Occipital lobe (tissue), 2 donors: ENCODE results near the gene MYCN. TPM values are rescaled to one million over a fixed set of nuclear protein-coding genes. Genes with fewer than 3 reads are reported as not detected.

ENCODE experiments used
- DNase-seq: peaks from one replicate; lab custom pipeline; 2025; lab: John Stamatoyannopoulos, UW
- total RNA-seq: library from RNA; depleted of rRNA; stranded (reverse); fragments of >200 nt; gene quantifications from one replicate; pipeline ENCODE4 v1.2.3, GENCODE V29; 2014

MYCN gene
- total RNA-seq, 1 donor from 2014 or later = 75.5 TPM

- no peak for DNase-seq
Measured at GRCh38 chr2:15931319-15931890, 8.9 kb upstream of the MYCN start.

DNA sequence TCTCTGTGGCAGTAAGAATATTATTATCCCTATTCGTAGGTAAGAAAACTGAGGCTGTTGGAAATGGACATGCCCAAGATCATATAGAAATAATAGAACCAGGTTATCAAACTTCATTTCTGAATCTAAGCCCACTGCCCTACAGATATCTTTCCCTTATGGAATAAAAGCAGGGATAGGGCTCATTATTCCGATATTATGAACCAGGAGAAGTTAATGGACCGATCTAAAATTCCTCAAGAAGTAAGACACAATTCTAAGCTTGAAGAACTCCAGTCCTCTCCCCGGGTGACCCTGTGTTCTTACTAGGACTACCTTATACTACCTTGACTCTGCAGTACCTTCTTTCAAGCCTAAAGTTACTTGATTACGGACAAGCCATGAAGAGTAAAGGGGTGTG lies 8.4 kb upstream of the MYCN start:
- DNase-seq = no peak

GRCh38 chr2:15932394-15933183 lies 7.8 kb upstream of the MYCN start:
- no peak for DNase-seq

GRCh38 chr2:15933184-15933845 lies 7.0 kb upstream of the MYCN start:
- no peak for DNase-seq

GRCh38 chr2:15934291-15934945 lies 5.9 kb upstream of the MYCN start:
- no peak for DNase-seq

DNA sequence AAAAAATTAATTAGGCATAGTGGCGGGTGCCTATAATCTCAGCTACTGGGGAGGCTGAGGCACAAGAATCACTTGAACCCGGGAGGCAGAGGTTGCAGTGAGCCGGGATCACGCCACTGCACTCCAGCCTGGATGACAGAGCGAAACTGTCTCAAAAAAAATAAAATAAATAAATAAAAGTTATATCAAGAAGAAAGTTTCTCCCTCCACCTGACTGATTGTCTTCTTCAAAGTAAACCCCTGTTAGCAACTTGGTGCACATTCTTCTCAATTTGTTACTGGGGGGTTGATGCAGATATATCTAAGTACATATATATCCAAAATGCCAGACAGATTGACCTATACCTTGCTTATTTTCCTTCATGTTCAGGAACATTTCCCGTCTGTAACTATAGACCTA lies 5.2 kb upstream of the MYCN start:
- no peak for DNase-seq

GRCh38 chr2:15935675-15936074 lies 4.7 kb upstream of the MYCN start:
- DNase-seq = no peak

DNA sequence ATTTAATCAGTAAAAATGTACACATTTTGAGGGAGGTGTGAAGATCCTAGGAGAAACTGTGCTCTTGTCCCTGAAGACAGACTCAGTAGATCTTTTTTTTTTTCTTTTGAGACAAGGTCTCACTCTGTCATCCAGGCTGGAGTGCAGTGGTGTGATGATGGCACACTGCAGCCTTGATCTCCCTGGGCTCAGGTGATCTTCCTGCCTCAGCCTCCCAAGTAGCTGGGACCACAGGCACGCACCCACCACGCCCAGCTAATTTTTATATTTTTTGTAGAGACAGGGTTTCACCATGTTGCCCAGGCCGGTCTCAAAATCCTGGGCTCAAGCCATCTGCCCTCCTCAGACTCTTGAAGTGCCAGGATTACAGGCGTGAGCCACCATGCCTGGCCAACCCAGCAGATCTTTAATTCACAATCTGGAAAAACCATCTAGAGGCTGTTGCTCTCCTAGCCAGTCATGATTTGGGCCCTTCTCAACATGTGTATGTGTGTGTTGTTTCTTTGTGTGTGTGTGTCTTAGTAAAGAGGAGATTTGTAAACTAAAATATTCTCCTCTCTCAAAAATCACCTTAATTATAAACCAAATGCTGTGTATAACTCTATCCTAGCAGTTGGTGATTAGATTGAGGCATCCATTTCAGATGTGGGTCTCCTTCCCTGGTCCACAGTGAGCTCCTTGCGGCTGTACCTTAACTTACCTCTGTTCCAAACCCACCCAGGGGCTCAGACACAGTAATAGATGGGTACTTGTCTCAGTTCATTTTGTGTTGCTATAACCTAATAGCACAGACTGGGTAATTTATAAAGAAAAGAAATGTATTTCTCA lies 3.9 kb upstream of the MYCN start:
- DNase-seq = no peak

DNA sequence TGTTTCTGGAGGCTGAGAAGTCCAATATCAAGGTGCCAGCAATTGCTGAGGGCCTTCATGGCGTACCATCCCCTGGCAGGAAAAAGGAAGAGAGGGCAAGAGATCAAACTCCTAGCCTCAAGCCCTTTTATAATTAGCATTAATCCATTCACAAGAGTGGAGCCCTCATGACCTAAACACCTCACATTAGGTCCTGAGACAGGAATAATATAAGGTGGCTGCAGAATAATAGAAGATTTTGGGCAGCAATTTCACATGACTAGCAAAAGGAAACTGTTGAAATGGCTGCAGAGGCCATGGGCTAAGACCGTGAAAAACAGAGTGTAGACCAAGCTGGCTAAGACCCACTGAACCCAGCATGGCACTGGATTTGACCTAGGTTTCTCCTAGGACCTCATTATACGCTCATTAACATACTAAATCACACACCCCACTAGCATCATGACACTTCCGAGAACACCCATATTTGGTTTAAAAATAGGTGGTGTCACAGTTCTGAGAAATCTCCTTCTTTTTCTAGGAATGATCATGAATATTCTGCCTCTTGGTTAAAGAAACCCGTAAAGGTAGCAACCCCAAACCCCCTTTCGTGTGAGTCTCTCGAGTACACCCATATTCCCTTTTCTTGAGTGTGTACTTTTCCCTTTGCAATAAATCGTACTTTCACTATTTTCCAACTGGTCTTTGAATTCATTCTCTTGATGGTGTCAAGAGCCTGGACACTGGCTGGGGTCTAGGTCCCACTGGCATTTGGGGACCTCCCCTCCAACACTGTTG lies 3.1 kb upstream of the MYCN start:
- DNase-seq = no peak

DNA sequence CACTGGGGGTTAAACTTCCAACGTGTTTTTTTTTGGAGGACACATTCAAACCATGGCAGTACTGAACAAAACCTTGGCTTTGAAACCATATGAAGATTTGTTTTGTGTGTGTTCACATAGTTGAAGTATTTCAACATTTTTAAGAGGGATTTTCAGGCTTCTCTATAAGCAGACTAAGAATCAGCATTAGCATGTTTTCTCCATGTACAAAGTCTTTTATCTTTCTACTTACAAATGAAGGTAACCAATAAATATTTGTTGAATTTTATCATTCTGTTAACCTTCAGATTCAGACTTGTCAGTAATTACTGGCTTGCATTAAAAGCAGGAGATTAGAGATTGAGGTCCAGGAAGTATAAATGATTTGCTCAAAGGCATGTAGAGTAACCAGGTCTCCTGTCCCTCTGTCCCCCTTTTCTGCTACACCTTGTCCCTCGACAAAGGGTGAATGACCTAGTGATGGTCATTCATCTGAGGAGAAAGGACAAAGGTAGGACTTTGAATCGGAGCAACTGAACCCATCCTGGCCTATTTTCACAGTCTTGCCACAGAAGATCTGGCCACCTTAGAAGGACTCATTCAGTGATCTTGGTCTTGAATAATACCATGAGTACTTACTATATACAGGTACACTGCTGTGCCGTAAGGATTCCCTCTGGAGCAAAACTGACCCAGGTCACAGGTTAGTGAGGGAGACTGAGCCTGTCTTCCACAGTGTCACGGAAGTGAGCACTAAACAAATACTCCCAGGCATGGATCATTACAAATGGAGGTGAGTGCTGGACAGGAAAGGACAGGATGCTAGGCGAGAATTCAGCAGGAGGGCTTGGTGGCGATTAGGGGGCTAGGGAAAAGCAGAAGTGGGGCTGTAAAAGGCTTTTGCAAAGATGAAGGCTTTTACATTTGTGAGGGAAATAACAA lies 2.2 kb upstream of the MYCN start:
- no peak for DNase-seq

- no peak for DNase-seq
Measured at GRCh38 chr2:15938803-15939555, 1.4 kb upstream of the MYCN start.

DNA sequence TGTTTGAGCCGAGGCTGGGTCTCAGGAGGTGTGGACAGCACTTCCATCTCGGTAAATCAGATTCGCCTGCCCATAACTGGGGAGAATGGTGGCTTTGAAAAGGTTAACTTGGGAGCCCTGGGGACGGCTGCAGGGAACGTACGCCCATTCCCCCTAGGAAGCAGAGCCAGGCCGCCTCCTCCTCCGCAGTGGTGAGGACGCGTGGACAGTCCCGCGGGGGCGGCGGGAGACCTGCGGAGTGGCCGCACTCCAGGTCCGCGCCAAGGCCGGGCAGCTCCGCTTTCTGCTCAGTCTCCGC lies 845 bp upstream of the MYCN start:
- peak; percentile 59 for DNase-seq

DNA sequence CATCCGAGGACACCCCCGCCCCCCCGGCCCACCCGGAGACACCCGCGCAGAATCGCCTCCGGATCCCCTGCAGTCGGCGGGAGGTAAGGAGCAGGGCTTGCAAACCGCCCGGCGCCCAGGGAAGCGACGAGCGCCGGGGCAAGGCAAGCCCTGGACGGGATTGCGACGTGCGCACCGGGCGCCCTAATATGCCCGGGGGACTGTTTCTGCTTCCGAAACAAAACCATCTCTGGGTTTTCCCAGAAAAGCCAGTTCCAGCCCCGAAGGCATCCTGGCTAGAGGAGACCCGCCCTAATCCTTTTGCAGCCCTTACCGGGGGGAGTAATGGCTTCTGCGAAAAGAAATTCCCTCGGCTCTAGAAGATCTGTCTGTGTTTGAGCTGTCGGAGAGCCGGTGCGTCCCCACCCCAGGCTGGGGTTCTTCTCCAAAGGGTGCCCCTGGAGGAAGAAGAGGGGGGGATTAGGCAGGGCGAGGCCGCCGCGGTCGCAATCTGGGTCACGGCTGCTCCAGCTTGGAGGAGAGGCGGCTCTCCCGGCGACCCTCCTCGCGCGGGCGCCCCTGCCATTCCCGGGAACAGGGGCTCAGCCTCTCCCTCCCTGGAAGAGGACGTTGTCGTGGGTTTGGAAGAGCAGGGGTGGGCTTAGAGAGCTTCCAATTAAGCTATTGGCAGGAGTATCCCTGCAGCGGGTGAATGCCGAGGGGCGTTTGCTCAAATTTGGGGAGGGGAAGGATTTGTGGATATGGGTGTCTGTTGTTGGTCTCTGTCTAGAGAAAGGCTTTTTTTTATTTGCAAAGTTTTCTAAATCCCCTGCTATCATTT lies 521 bp downstream of the MYCN start:
- no peak for DNase-seq

DNA sequence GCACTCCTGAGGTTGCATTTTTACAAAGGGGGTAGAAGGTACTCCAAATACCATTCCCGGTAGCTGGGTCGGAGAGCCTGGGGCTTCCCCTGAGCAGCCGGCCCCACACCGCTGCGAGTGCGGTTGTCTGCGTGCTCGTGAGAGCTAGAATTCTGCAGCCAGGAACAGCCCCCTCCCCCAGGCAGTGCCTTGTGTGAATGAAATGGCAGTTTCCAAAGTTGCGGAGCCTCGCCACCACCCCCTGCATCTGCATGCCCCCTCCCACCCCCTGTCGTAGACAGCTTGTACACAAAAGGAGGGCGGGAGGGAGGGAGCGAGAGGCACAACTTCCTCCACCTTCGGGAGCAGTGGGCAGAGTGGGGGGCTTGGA lies 1.1 kb downstream of the MYCN start:
- DNase-seq = peak; percentile 14

DNA sequence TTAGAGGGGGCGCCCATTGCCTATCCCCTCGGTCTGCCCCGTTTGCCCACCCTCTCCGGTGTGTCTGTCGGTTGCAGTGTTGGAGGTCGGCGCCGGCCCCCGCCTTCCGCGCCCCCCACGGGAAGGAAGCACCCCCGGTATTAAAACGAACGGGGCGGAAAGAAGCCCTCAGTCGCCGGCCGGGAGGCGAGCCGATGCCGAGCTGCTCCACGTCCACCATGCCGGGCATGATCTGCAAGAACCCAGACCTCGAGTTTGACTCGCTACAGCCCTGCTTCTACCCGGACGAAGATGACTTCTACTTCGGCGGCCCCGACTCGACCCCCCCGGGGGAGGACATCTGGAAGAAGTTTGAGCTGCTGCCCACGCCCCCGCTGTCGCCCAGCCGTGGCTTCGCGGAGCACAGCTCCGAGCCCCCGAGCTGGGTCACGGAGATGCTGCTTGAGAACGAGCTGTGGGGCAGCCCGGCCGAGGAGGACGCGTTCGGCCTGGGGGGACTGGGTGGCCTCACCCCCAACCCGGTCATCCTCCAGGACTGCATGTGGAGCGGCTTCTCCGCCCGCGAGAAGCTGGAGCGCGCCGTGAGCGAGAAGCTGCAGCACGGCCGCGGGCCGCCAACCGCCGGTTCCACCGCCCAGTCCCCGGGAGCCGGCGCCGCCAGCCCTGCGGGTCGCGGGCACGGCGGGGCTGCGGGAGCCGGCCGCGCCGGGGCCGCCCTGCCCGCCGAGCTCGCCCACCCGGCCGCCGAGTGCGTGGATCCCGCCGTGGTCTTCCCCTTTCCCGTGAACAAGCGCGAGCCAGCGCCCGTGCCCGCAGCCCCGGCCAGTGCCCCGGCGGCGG lies 1.7 kb downstream of the MYCN start:
- DNase-seq = peak; percentile 17

GRCh38 chr2:15942711-15943345 lies 2.5 kb downstream of the MYCN start:
- peak; percentile 12 for DNase-seq
